ENCODE data around the gene C2CD4D.

GRCh38 chr1:151822404-151822803 lies 17.2 kb downstream of the C2CD4D start:
- TF ChIP-seq, protein P1, sequence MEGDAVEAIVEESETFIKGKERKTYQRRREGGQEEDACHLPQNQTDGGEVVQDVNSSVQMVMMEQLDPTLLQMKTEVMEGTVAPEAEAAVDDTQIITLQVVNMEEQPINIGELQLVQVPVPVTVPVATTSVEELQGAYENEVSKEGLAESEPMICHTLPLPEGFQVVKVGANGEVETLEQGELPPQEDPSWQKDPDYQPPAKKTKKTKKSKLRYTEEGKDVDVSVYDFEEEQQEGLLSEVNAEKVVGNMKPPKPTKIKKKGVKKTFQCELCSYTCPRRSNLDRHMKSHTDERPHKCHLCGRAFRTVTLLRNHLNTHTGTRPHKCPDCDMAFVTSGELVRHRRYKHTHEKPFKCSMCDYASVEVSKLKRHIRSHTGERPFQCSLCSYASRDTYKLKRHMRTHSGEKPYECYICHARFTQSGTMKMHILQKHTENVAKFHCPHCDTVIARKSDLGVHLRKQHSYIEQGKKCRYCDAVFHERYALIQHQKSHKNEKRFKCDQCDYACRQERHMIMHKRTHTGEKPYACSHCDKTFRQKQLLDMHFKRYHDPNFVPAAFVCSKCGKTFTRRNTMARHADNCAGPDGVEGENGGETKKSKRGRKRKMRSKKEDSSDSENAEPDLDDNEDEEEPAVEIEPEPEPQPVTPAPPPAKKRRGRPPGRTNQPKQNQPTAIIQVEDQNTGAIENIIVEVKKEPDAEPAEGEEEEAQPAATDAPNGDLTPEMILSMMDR (conservative IDR thresholded peaks at IDR 0.05): no peak
- TF ChIP-seq EZH2 (IDR thresholded peaks at IDR 0.05; ENCODE audit: low read depth): no peak
